Measurements from ENCODE around the gene CACNA1D.
A peak's percentile ranks its signal among the peaks of the same experiment; 100 is the strongest.

Gene CACNA1D

GRCh38 chr3:53846851-53847155 lies 352.4 kb downstream of the CACNA1D start:
- peaks cover 15% of the 10 kb centered on the region for H3K27me3 ChIP-seq (ENCODE audit: control insufficient read depth, insufficient read depth, low read length)

DNA sequence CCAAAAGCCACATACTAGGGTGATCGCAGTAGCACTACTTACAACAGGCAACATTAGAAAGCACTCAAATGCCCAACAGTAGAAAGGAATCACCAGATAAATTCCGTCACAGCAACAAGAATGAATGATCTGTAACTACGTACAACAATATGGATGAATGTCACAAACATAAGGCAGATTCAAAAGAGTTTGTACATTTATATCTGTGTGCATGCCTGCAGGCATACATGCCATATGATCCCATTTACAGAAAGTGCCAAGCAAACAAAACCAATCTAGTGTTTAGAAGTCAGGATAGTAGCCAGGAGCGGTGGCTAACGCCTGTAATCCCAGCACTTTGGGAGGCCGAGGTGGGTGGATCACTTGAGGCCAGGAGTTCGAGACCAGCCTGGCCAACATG lies 355.5 kb downstream of the CACNA1D start:
- H3K4me1 ChIP-seq (ENCODE audit: control insufficient read depth, insufficient read depth, low read length) = no peaks in the 10 kb centered on the region
- no peaks in the 10 kb centered on the region for H3K9me3 ChIP-seq (ENCODE audit: control insufficient read depth, insufficient read depth, low read length)
- H3K4me3 ChIP-seq (ENCODE audit: low read depth, low read length) = no peak overlapping the region
- no peaks in the 10 kb centered on the region for H3K36me3 ChIP-seq (ENCODE audit: control insufficient read depth, insufficient read depth, low read length)
- peaks cover 15% of the 10 kb centered on the region for H3K27me3 ChIP-seq (ENCODE audit: control insufficient read depth, insufficient read depth, low read length)
- no peak overlapping the region for H3K9ac ChIP-seq (ENCODE audit: low read depth, low read length)

More at GRCh38 chr3:53846851-53847155, 352.4 kb downstream of the CACNA1D start:
- no peaks in the 10 kb centered on the region for H3K9me3 ChIP-seq (ENCODE audit: control insufficient read depth, insufficient read depth, low read length)
- H3K9ac ChIP-seq (ENCODE audit: low read depth, low read length) = no peak overlapping the region
- H3K4me3 ChIP-seq (ENCODE audit: low read depth, low read length) = peak overlapping the region; percentile 76
- H3K4me1 ChIP-seq (ENCODE audit: control insufficient read depth, insufficient read depth, low read length) = peaks cover 4% of the 10 kb centered on the region
- H3K36me3 ChIP-seq (ENCODE audit: control insufficient read depth, insufficient read depth, low read length) = no peaks in the 10 kb centered on the region

DNA sequence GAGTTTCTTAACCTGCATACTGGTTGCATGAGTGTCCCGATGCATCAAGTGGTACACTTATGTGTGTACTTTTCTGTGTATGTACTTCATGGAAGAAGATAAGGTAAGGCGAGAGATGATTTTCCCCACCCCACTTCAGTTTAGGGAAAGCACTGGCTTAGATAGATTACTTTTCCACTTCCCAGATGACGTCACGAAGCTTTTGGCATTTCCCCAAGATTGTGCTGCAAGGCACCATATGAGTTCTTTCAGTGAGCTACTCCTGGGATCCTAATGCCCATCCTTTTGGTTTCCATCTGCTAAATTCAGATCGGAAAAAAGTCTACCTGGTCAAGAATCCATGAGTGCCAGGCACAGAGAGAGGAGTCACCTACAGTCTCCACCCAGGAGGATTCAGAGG lies 356.5 kb downstream of the CACNA1D start:
- H3K9ac ChIP-seq (ENCODE audit: low read depth, low read length) = no peak overlapping the region
- H3K9me3 ChIP-seq (ENCODE audit: control insufficient read depth, insufficient read depth, low read length) = no peaks in the 10 kb centered on the region
- H3K4me3 ChIP-seq (ENCODE audit: low read depth, low read length) = no peak overlapping the region
- H3K27me3 ChIP-seq (ENCODE audit: control insufficient read depth, insufficient read depth, low read length) = peaks cover 15% of the 10 kb centered on the region
- no peaks in the 10 kb centered on the region for H3K4me1 ChIP-seq (ENCODE audit: control insufficient read depth, insufficient read depth, low read length)
- H3K36me3 ChIP-seq (ENCODE audit: control insufficient read depth, insufficient read depth, low read length) = no peaks in the 10 kb centered on the region

DNA sequence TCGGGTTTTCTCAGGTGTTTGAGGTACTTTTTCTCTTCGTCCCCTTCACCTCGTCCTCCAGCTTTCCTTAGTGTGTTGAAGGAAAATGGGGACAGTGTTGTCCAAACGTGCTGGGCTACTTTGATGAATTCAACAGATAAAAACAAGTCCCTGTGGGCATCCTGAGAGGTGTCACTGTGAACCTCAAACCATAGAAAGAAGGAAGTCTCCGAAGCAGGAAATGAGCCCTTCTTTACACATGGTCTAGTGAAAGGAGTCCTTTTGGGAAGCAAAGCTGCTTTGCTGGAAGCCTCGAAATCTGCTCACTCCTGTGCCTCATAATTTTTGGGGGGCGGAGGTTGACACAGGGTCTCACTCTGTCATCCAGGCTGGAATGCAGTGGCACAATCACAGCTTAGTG lies 362.6 kb downstream of the CACNA1D start:
- Histone ChIP-seq H3K36me3 (ENCODE audit: control insufficient read depth, insufficient read depth, low read length) (peaks cover 5% of the 10 kb centered on the region), H3K4me3 (ENCODE audit: low read depth, low read length) (no peak overlapping the region), H3K9ac (ENCODE audit: low read depth, low read length) (no peak overlapping the region)

DNA sequence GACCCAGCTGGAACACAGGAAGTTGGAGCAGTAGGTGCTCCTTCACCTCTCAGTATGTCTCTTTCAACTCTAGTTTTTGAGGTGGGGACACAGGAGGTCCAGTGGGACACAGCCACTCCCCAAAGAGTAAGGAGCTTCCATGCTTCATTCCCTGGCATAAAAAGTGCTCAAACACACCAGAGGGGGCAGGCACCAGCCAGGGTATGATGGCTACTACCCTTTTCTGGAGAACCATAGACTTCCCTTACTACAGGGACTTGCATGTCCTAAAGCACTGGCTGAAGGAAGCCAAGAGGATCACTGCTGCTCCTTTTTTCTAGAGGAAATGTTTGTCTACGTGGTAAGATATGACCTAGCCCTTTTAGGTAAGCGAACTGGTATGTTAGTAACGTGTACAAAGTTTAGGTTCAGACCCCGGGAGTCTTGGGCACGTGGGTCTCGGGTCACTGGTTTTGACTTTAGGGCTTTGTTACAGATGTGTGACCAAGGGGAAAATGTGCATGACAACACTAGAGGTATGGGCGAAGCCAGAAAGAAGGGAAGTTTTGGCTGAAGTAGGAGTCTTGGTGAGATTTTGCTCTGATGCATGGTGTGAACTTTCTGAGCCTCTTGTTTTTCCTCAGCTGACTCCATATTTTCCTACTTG lies 363.8 kb downstream of the CACNA1D start:
- no peaks in the 10 kb centered on the region for H3K9me3 ChIP-seq (ENCODE audit: control insufficient read depth, insufficient read depth, low read length)

More for the DNA sequence above, 362.6 kb downstream of the CACNA1D start:
- no peaks in the 10 kb centered on the region for H3K4me1 ChIP-seq (ENCODE audit: control insufficient read depth, insufficient read depth, low read length)
- H3K9me3 ChIP-seq (ENCODE audit: control insufficient read depth, insufficient read depth, low read length) = no peaks in the 10 kb centered on the region
- H3K27me3 ChIP-seq (ENCODE audit: control insufficient read depth, insufficient read depth, low read length) = no peaks in the 10 kb centered on the region

GRCh38 chr3:53859178-53859577 lies 364.8 kb downstream of the CACNA1D start:
- H3K9ac ChIP-seq (ENCODE audit: low read depth, low read length) = no peak overlapping the region
- no peaks in the 10 kb centered on the region for H3K9me3 ChIP-seq (ENCODE audit: control insufficient read depth, insufficient read depth, low read length)
- H3K4me1 ChIP-seq (ENCODE audit: control insufficient read depth, insufficient read depth, low read length) = no peaks in the 10 kb centered on the region
- no peaks in the 10 kb centered on the region for H3K27me3 ChIP-seq (ENCODE audit: control insufficient read depth, insufficient read depth, low read length)
- peaks cover 5% of the 10 kb centered on the region for H3K36me3 ChIP-seq (ENCODE audit: control insufficient read depth, insufficient read depth, low read length)
- no peak overlapping the region for H3K4me3 ChIP-seq (ENCODE audit: low read depth, low read length)

More for the DNA sequence above, 363.8 kb downstream of the CACNA1D start:
- Histone ChIP-seq H3K36me3 (ENCODE audit: control insufficient read depth, insufficient read depth, low read length) (peaks cover 5% of the 10 kb centered on the region), H3K4me3 (ENCODE audit: low read depth, low read length) (no peak overlapping the region), H3K27me3 (ENCODE audit: control insufficient read depth, insufficient read depth, low read length) (no peaks in the 10 kb centered on the region), H3K9ac (ENCODE audit: low read depth, low read length) (no peak overlapping the region), H3K4me1 (ENCODE audit: control insufficient read depth, insufficient read depth, low read length) (no peaks in the 10 kb centered on the region)

- no peak overlapping the region for H3K9ac ChIP-seq (ENCODE audit: low read depth, low read length)
- H3K36me3 ChIP-seq (ENCODE audit: control insufficient read depth, insufficient read depth, low read length) = peaks cover 5% of the 10 kb centered on the region
- no peaks in the 10 kb centered on the region for H3K4me1 ChIP-seq (ENCODE audit: control insufficient read depth, insufficient read depth, low read length)
- H3K4me3 ChIP-seq (ENCODE audit: low read depth, low read length) = no peak overlapping the region
- H3K9me3 ChIP-seq (ENCODE audit: control insufficient read depth, insufficient read depth, low read length) = no peaks in the 10 kb centered on the region
- H3K27me3 ChIP-seq (ENCODE audit: control insufficient read depth, insufficient read depth, low read length) = no peaks in the 10 kb centered on the region
Measured at GRCh38 chr3:53860196-53860595, 365.8 kb downstream of the CACNA1D start.

GRCh38 chr3:53862241-53862640 lies 367.8 kb downstream of the CACNA1D start:
- Histone ChIP-seq H3K36me3 (ENCODE audit: control insufficient read depth, insufficient read depth, low read length) (peaks cover 5% of the 10 kb centered on the region), H3K27me3 (ENCODE audit: control insufficient read depth, insufficient read depth, low read length) (no peaks in the 10 kb centered on the region), H3K9me3 (ENCODE audit: control insufficient read depth, insufficient read depth, low read length) (no peaks in the 10 kb centered on the region), H3K4me1 (ENCODE audit: control insufficient read depth, insufficient read depth, low read length) (no peaks in the 10 kb centered on the region), H3K9ac (ENCODE audit: low read depth, low read length) (no peak overlapping the region), H3K4me3 (ENCODE audit: low read depth, low read length) (no peak overlapping the region)

DNA sequence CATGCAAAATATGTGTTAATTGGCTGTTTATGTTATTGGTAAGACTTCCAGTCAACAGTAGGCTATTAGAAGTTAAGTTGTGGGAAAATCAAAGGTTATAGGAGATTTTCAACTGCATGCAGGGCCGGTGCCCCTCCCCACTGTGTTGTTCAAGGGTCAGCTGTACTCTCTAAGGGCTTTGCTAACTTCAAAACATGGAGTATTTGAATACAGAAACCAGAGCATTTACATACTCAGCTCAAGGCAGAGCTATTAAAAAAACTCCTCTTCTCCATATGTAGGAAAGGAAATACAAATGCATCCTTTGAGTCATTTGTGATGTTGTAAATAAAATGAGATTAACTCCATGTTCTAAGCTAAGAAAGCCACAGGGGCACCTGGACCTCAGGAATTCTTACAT lies 368.7 kb downstream of the CACNA1D start:
- Histone ChIP-seq H3K27me3 (ENCODE audit: control insufficient read depth, insufficient read depth, low read length) (no peaks in the 10 kb centered on the region), H3K9ac (ENCODE audit: low read depth, low read length) (no peak overlapping the region), H3K9me3 (ENCODE audit: control insufficient read depth, insufficient read depth, low read length) (no peaks in the 10 kb centered on the region), H3K36me3 (ENCODE audit: control insufficient read depth, insufficient read depth, low read length) (peaks cover 7% of the 10 kb centered on the region), H3K4me3 (ENCODE audit: low read depth, low read length) (no peak overlapping the region), H3K4me1 (ENCODE audit: control insufficient read depth, insufficient read depth, low read length) (no peaks in the 10 kb centered on the region)
